H1 (cell line): ENCODE results near the gene NME3.

Experiments used
- ATF2 ChIP-seq: IDR thresholded peaks from 2 replicates; pipeline ENCODE4 v1.6.1; 2012; ENCODE audit warnings: low read length, inconsistent platforms
- CEBPB ChIP-seq: IDR thresholded peaks from 2 replicates; pipeline ENCODE4 v1.6.1; 2012; ENCODE audit warnings: low read depth, low read length
- CHD1 ChIP-seq: IDR thresholded peaks from 2 replicates; pipeline ENCODE4 v1.6.1; 2012; ENCODE audit warnings: low read depth, low read length, improper control_type of control experiment
- CTCF ChIP-seq, 3 experiments: IDR thresholded peaks; 1 replicate in 2 of 3; 2 replicates in 1 of 3; pipeline versions ENCODE4 v1.5.1 to v1.6.1; 2011; ENCODE audit warnings: low read length in 3 of 3, mild to moderate bottlenecking in 3 of 3, inconsistent platforms in 2 of 3, low read depth in 1 of 3, moderate library complexity in 1 of 3; ENCODE audit not compliant: insufficient read depth in 1 of 3; ENCODE audit errors: control extremely low read depth in 1 of 3
- EZH2 ChIP-seq: fragments of 200-600 bp; sonication (generic); IDR thresholded peaks from 2 replicates; pipeline ENCODE4 v1.7.1; 2012; ENCODE audit warnings: low read depth, mild to moderate bottlenecking, moderate library complexity, low read length, inconsistent platforms; ENCODE audit not compliant: severe bottlenecking
- JUN ChIP-seq: IDR thresholded peaks from 2 replicates; pipeline ENCODE4 v1.6.1; 2011; ENCODE audit warnings: low read depth, mild to moderate bottlenecking, improper control_type of control experiment, low read length
- POLR2A ChIP-seq, 2 experiments: IDR thresholded peaks; 1 replicate in 1 of 2; 2 replicates in 1 of 2; pipeline ENCODE4 v1.6.1; 2011; ENCODE audit warnings: low read depth in 2 of 2, low read length in 2 of 2, mild to moderate bottlenecking in 2 of 2; ENCODE audit errors: control extremely low read depth in 1 of 2
- POLR2AphosphoS5 ChIP-seq: IDR thresholded peaks from 2 replicates; pipeline ENCODE4 v1.6.1; 2011; ENCODE audit warnings: low read depth, low read length
- RBBP5 ChIP-seq: IDR thresholded peaks from 2 replicates; pipeline ENCODE4 v1.7.1; 2012; ENCODE audit warnings: low read depth, mild to moderate bottlenecking, inconsistent platforms, low read length, moderate library complexity, borderline replicate concordance
- SIX5 ChIP-seq: IDR thresholded peaks from 2 replicates; pipeline ENCODE4 v1.6.1; 2011; ENCODE audit warnings: mild to moderate bottlenecking, low read depth, low read length
- YY1 ChIP-seq: IDR thresholded peaks from 2 replicates; pipeline ENCODE4 v1.6.1; 2011; ENCODE audit warnings: low read depth, mild to moderate bottlenecking, low read length

GRCh38 chr16:1763521-1764511, 7.5 kb downstream of the NME3 start:
- TF ChIP-seq CHD1 (no peak), POLR2A (IDR thresholded peaks at IDR 0.05; ENCODE audit: control extremely low read depth in 1 of 2, low read depth in 2 of 2, low read length in 2 of 2) (no peak), RBBP5 (no peak), EZH2 (no peak), CTCF (IDR thresholded peaks at IDR 0.05; ENCODE audit: control extremely low read depth in 1 of 3, insufficient read depth in 1 of 3, low read depth in 1 of 3, low read length in 3 of 3) (peak in 2 of 3 experiments; percentile 66 to 82; a peak in 3 of 4 replicates), JUN (no peak), POLR2AphosphoS5 (no peak; the same call in 1 of the 2 replicates), YY1 (no peak), ATF2 (no peak), SIX5 (no peak), CEBPB (no peak)
